Panc1 (cell line): Measurements from ENCODE around the gene FAM228B. TPM values are rescaled to one million over a fixed set of nuclear protein-coding genes. Genes with fewer than 3 reads are reported as not detected.

Source experiments
- ATAC-seq: fragments of 200-7000 bp; cut with Tn5 transposase; 2 replicates; pipeline ENCODE4 v1.9.1; 2020; ENCODE audit warnings: mild to moderate bottlenecking, moderate library complexity
- BruUV-seq: library from RNA; stranded (reverse); fragments of 400-500 nt; replicated peaks from 2 replicates; lab custom pipeline; 2021; lab: Mats Ljungman, UMichigan
- CTCF ChIA-PET: fragments of 300-600 bp; sonication (Branson Sonifier 250); formaldehyde crosslinking; loops from one replicate; lab custom pipeline; 2022; ENCODE audit warnings: antibody characterized with exemption; lab: Charles Lee
- POLR2A ChIA-PET: fragments of 300-600 bp; sonication (Branson Sonifier 250); formaldehyde crosslinking; loops from one replicate; lab custom pipeline; 2022; ENCODE audit warnings: antibody characterized with exemption; lab: Charles Lee
- DNase-seq: peaks from one replicate; pipeline ENCODE4 v3.0.0-alpha.2; 2010; ENCODE audit warnings: low read depth, low spot score
- H3K27ac ChIP-seq: 2 replicates; pipeline ENCODE4 v1.5.1; 2011; ENCODE audit warnings: mild to moderate bottlenecking, low read length, inconsistent platforms
- H3K27me3 ChIP-seq: fragments of 200-500 bp; sonication (Bioruptor generic); 2 replicates; pipeline ENCODE4 v1.6.0; 2014; ENCODE audit warnings: low read length, inconsistent platforms; ENCODE audit not compliant: control insufficient read depth, insufficient read depth
- H3K36me3 ChIP-seq: fragments of 200-500 bp; sonication (Bioruptor generic); 2 replicates; pipeline ENCODE4 v1.5.1; 2014; ENCODE audit warnings: inconsistent platforms, mild to moderate bottlenecking, low read length, moderate library complexity; ENCODE audit not compliant: control insufficient read depth, insufficient read depth
- H3K4me1 ChIP-seq: 2 replicates; pipeline ENCODE4 v1.5.1; 2011; ENCODE audit warnings: inconsistent platforms, mild to moderate bottlenecking, low read length, moderate library complexity; ENCODE audit not compliant: control insufficient read depth, insufficient read depth
- H3K4me3 ChIP-seq, 2 experiments: 2 replicates each; pipeline ENCODE4 v1.5.1; 2011 to 2012; ENCODE audit warnings: low read depth in 2 of 2, low read length in 2 of 2, mild to moderate bottlenecking in 2 of 2, inconsistent platforms in 1 of 2, moderate library complexity in 1 of 2
- H3K9me3 ChIP-seq: fragments of 200-500 bp; sonication (Bioruptor generic); 2 replicates; pipeline ENCODE4 v1.5.1; 2014; ENCODE audit warnings: low read depth, mild to moderate bottlenecking, inconsistent platforms, low read length, moderate library complexity; ENCODE audit not compliant: control insufficient read depth, insufficient read depth
- POLR2AphosphoS5 ChIP-seq: IDR thresholded peaks from 2 replicates; pipeline ENCODE4 v1.6.1; 2012; ENCODE audit warnings: mild to moderate bottlenecking, low read depth, low read length, moderate library complexity
- SIN3A ChIP-seq: IDR thresholded peaks from 2 replicates; pipeline ENCODE4 v1.6.1; 2012; ENCODE audit warnings: low read depth, mild to moderate bottlenecking, low read length, moderate library complexity, borderline replicate concordance; ENCODE audit not compliant: insufficient read depth
- TCF7L2 ChIP-seq: IDR thresholded peaks from 2 replicates; pipeline ENCODE4 v1.6.1; 2011; ENCODE audit warnings: mild to moderate bottlenecking, low read depth, low read length, inconsistent platforms
- in situ Hi-C: cut with HindIII; loops from 2 replicates; pipeline ENCODE4 v1.10.0; 2016; ENCODE audit warnings: low sequenced_read_pairs, low pct_unique_long_range_greater_than_20kb
- intact Hi-C: fragments of 100-400 bp; cut with micrococcal nuclease; formaldehyde crosslinking; loops from one replicate; pipeline ENCODE4 v1.10.0; 2022; ENCODE audit not compliant: unreplicated experiment
- total RNA-seq: library from RNA; stranded (reverse); gene quantifications from one replicate; pipeline ENCODE4 v1.2.1, GENCODE V29; 2021; ENCODE audit not compliant: unreplicated experiment
- TF ChIP-seq, protein P1 (sequence below): fragments of 450-650 bp; IDR thresholded peaks from 2 replicates; pipeline ENCODE4 v1.5.1; 2017; ENCODE audit warnings: mild to moderate bottlenecking
- TF ChIP-seq, protein P2 (sequence below), 2 experiments: IDR thresholded peaks; 2 replicates each; pipeline ENCODE4 v1.6.1; 2011 to 2012; ENCODE audit warnings: low read depth in 2 of 2, control low read depth in 1 of 2, low read length in 1 of 2, mild to moderate bottlenecking in 1 of 2, moderate library complexity in 1 of 2; ENCODE audit not compliant: insufficient read depth in 1 of 2

Gene FAM228B
- total RNA-seq, 1 experiment from 2014 or later = 23.0 TPM

DNA sequence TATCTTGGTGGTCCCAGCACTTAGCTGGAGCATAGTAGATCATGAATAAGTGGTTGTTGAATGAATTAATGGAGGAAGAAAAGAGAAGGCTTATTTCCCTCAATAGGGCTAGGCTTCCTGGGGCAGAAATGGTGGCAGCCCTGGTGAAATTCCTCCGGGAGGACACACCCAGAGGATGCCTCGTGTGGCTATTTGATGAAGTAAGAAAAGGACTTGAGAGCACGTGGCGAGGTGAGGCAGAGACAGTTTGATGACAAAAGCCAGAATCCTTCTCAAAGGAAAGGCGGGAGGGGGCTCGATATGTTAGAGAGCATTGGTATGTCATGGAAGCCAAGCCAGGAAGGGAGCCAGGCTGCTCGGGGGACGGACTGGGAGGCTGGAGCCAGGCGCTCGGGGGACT is 66.3 kb downstream of the FAM228B start:
- no peak overlapping the region for H3K27ac ChIP-seq
- in situ Hi-C loops (no loop called here), intact Hi-C loops (no loop called here)
- no peak for ATAC-seq
- BruUV-seq = no TSS peak
- H3K4me3 ChIP-seq = no peak overlapping the region
- H3K27me3 ChIP-seq = no peaks in the 10 kb centered on the region
- CTCF ChIA-PET = no interaction called here
- no peaks in the 10 kb centered on the region for H3K9me3 ChIP-seq
- TF ChIP-seq SIN3A (no peak), TCF7L2 (no peak)
- TF ChIP-seq, protein P1, sequence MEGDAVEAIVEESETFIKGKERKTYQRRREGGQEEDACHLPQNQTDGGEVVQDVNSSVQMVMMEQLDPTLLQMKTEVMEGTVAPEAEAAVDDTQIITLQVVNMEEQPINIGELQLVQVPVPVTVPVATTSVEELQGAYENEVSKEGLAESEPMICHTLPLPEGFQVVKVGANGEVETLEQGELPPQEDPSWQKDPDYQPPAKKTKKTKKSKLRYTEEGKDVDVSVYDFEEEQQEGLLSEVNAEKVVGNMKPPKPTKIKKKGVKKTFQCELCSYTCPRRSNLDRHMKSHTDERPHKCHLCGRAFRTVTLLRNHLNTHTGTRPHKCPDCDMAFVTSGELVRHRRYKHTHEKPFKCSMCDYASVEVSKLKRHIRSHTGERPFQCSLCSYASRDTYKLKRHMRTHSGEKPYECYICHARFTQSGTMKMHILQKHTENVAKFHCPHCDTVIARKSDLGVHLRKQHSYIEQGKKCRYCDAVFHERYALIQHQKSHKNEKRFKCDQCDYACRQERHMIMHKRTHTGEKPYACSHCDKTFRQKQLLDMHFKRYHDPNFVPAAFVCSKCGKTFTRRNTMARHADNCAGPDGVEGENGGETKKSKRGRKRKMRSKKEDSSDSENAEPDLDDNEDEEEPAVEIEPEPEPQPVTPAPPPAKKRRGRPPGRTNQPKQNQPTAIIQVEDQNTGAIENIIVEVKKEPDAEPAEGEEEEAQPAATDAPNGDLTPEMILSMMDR = no peak
- TF ChIP-seq, protein P2, sequence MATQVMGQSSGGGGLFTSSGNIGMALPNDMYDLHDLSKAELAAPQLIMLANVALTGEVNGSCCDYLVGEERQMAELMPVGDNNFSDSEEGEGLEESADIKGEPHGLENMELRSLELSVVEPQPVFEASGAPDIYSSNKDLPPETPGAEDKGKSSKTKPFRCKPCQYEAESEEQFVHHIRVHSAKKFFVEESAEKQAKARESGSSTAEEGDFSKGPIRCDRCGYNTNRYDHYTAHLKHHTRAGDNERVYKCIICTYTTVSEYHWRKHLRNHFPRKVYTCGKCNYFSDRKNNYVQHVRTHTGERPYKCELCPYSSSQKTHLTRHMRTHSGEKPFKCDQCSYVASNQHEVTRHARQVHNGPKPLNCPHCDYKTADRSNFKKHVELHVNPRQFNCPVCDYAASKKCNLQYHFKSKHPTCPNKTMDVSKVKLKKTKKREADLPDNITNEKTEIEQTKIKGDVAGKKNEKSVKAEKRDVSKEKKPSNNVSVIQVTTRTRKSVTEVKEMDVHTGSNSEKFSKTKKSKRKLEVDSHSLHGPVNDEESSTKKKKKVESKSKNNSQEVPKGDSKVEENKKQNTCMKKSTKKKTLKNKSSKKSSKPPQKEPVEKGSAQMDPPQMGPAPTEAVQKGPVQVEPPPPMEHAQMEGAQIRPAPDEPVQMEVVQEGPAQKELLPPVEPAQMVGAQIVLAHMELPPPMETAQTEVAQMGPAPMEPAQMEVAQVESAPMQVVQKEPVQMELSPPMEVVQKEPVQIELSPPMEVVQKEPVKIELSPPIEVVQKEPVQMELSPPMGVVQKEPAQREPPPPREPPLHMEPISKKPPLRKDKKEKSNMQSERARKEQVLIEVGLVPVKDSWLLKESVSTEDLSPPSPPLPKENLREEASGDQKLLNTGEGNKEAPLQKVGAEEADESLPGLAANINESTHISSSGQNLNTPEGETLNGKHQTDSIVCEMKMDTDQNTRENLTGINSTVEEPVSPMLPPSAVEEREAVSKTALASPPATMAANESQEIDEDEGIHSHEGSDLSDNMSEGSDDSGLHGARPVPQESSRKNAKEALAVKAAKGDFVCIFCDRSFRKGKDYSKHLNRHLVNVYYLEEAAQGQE (IDR thresholded peaks at IDR 0.05; ENCODE audit: insufficient read depth in 1 of 2, low read depth in 2 of 2, low read length in 1 of 2) = no peak
- DNase-seq = no peak
- H3K4me1 ChIP-seq = no peaks in the 10 kb centered on the region
- POLR2A ChIA-PET = no interaction called here
- H3K36me3 ChIP-seq = no peaks in the 10 kb centered on the region

DNA sequence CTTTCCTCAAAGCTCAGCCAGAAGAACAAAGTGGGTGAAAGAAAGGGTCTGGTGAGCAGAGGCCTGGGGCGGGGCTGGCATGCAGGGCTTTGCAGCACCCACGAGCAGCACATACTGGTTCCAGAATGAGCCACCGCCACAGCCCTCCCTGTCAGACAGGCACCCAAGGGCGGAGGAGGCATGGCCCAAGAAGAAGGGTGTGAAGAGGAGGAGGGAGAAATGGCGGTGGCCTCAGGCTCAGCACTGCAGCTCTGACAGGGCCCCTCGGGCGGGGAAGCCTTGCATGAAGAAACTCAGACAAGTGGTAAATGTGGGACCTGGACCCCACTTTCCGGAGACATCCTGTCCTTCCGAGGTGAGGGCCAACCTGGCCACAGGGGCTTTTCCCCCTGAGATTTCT is 67.2 kb downstream of the FAM228B start:
- Histone ChIP-seq H3K27ac (no peak overlapping the region), H3K9me3 (no peaks in the 10 kb centered on the region), H3K4me3 (no peak overlapping the region), H3K4me1 (no peaks in the 10 kb centered on the region), H3K36me3 (no peaks in the 10 kb centered on the region), H3K27me3 (no peaks in the 10 kb centered on the region)
- 0 out of 2 replicates have a peak, but pooled peaks have one; percentile 34 for ATAC-seq
- no TSS peak for BruUV-seq
- in situ Hi-C loops = no loop called here
- TF ChIP-seq SIN3A = no peak
- no peak for TF ChIP-seq TCF7L2
- no peak for TF ChIP-seq POLR2AphosphoS5
- TF ChIP-seq, protein P1 = no peak
- TF ChIP-seq, protein P2 (IDR thresholded peaks at IDR 0.05; ENCODE audit: insufficient read depth in 1 of 2, low read depth in 2 of 2, low read length in 1 of 2) = no peak
- ChIA-PET POLR2A (no interaction called here), CTCF (no interaction called here)
- DNase-seq = no peak
- intact Hi-C loops = no loop called here
